Activated T-helper 1 cell treated with anti-CD3 and anti-CD28 coated beads, Interleukin-2, amount 50 U/mL, for 16 hours (primary cell): ENCODE measurements around the gene ECPAS.
"Not testable (repeated sequence)": the region's sequence is repeated elsewhere in the genome, so short reads cannot be mapped to it uniquely, and the experiment has no call there.

Source experiments
- DNase-seq, 2 donors: peaks; one replicate each; pipeline ENCODE4 v3.0.0-alpha.2; 2020; ENCODE audit warnings: low read depth in 1 of 2, low spot score in 1 of 2

Gene ECPAS

DNA sequence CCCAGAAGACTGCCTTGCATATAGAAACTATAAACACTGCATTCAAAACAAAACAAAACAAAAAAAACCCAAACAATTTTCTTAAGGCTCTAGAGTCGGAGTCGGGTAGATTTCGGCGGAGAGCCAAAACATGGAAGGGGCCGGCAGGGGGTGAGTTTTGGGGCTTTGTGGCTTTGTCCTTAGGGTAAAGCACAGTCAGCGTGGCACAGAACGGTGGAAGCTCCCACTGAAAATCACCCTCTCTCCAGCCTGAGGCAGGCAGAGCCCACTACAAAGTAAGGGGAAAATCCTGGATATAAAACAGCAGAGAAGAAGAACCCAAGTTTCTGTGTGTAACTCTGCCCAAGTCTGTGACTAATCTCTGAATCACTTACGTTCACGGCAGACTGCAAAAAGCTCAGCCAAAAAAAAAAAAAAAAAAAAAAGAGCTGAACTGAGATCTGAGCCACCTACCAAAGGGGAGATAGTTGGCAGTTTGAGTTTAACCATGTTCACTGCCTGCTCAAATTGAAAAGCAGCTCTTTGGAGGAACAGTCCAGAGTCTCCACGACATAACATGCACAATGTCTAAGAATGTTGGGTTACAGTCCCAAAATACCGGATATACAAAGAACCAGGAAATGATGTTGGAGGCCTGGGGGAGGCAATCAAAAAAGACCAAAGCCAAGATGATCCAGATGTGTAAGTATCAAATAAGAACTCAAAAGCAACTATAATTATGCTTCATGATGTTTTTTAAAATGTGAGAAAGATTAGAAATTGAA, 127.5 kb downstream of the ECPAS start:
- DNase-seq: no peak

DNA sequence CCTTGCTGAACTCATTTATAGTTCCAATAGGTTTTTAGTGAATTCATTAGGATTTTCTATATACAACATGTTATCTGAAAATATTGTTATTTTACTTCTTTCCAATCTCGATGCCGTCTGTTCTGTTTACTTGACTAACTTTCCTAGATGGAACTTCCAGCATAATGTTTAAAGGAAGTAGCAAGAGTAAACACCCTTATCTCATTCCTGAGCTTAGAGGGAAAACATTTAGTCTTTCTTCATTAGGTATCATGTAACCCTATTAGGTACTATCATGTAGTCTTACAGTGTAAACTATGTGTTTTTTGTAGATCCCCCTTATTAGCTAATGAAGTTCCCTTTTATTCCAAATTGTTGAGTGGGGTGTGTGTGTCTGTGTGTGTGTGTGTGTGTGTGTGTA, 131.6 kb downstream of the ECPAS start:
- DNase-seq: no peak

DNA sequence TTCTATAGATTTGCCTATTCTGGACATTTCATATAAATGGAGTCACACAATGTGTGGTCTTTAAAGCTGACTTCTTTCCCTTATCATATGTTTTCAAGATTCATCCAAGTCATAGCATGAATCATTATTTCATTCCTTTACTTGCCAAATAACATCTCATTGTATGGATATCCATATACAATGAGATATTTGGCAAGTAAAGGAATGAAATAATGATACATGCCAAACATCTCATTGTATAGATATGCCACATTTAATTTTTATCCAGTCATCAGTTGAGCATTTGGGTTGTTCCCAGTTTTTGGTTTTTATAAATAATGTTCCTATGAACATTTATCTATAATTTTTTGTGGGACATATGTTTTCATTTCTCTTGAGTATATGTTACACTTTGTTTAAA, 133.6 kb downstream of the ECPAS start:
- DNase-seq: no peak

DNA sequence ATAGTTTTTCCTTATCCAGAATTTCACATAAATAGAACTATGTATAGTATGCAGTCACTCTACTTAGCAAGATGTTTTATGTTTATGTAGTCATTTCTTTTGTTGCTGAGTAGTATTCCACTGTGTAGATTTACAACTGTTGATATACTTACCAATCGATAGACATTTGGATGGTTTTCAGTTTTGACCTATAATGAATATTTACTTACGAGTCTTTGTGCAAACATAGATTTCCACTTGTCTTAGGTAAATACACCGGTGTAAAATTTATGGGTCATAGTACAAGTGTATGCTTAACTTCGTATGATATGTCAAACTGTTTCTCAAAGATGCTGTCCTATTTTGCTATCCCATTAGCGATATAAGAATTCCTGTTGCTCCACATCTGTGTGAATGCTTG, 134.4 kb downstream of the ECPAS start:
- DNase-seq: no peak

DNA sequence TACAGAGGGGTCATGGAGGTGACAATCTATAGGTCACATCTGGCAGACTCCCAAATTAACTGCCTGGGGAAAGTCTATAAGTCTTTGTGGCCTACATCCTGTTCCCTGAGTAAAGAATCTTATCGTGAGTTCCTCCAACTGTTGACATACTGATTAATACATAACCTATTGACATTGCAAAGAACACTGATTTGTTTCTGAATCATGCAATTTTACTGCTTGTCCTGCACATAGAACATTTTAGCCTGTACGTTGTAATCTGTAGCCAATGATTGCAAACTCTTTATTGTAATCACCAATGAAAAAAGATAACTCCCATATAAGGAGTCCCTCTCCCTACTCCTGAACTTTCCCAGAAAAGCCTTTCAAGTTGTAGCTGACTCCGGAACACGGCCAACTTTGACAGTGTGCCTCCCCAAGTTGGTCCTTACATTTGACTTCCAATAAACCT, 135.3 kb downstream of the ECPAS start:
- no peak for DNase-seq

DNA sequence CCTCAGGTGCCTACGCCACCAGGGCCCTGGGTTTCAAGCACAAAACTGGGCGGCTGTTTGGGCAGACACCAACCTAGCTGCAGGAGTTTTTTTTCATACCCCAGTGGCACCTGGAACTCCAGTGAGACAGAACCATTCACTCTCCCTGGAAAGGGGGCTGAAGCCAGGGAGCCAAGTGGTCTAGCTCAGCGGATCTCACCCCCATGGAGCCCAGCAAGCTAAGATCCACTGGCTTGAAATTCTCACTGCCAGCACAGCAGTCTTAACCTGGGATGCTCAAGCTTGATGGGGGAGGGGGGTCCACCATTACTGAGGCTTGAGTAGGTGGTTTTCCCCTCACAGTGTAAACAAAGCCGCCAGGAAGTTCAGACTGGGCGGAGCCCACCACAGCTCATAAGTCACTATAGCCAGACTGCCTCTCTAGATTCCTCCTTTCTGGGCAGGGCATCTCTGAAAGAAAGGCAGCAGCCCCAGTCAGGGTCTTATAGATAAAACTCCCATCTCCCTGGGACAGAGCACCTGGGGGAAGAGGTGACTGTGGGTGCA, 149.8 kb downstream of the ECPAS start:
- DNase-seq: not testable (repeated sequence)

DNA sequence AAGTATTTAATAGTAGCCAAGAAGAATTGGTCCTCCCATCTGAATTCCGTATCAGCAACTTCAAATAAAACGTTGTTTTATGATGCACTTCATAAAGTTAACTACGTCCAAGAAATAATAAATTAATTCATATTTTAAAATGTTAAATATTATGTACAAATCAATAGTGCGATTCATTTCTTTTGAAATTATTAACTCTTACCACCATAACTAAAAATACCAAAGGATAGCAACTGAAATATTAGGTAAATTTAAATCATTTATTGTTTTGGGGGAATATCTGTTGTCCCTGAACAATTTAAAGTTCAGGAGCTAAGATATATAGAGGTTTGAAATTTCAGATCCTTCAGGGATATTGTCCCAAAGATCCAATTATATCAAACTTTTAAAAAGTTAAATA, 154.1 kb downstream of the ECPAS start, which contains the start of gene OR2K2:
Gene OR2K2, minus strand, starts transcription at position 101 of the 400 bp plus-strand sequence. CDS start 1,791 bp downstream, outside the sequence.
- no peak for DNase-seq

DNA sequence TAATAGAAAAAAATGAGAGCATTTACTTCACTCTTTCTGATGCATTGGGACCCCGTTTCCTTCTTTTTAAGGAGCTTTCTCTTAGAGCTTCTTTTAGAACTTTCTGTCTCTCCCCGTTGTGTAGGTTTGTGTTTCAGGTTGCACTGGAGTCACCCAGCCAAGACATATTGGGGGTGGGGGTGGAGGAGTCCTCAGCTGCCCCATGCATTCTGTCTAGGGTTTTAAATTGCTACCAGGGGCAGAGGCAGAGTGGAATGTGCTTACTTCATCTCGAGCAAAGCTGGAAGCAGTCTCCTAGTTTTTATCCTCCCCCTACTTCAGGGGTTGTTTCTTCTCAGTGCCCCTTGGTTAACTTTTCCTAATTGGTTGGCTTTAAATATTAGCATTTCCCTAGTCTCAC, 163.6 kb downstream of the ECPAS start:
- no peak for DNase-seq

DNA sequence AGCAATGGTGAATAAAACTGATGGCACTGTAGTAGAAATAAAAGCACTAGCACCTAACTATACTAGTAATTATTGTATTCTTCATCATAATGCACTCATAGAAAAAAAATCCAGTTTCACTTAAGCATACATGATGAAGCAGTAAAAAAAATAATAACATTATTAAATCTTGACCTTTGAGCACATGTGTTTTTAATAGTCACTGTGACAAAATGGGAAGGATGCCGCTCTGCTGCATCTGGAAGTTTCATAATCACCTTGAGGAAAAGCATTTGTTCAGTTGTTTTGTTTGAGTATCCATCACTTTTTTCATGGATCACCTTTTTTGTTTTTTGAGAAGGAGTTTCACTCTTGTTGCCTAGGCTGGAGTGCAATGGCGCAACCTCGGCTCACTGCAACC, 167.4 kb downstream of the ECPAS start:
- DNase-seq: no peak
